CD4-positive, alpha-beta T cell treated with Interleukin-4 for 1 hour (primary cell): Measurements from ENCODE around the gene EPB41L2.
A peak's percentile ranks its signal among the peaks of the same experiment; 100 is the strongest.

ENCODE experiments used
- DNase-seq, 2 donors: peaks; one replicate each; pipeline ENCODE4 v3.0.0-alpha.2; 2020 to 2022

The EPB41L2 gene

GRCh38 chr6:130895516-130895915, 167.5 kb downstream of the EPB41L2 start:
- no peak for DNase-seq

GRCh38 chr6:130893766-130894165, 169.3 kb downstream of the EPB41L2 start:
- DNase-seq: no peak

GRCh38 chr6:130893277-130893676, 169.8 kb downstream of the EPB41L2 start:
- no peak for DNase-seq

- no peak for DNase-seq
Measured at GRCh38 chr6:130890521-130890971, 172.5 kb downstream of the EPB41L2 start.

GRCh38 chr6:130889423-130889822, 173.6 kb downstream of the EPB41L2 start:
- no peak for DNase-seq

GRCh38 chr6:130888246-130888645, 174.8 kb downstream of the EPB41L2 start:
- no peak for DNase-seq

GRCh38 chr6:130886966-130887365, 176.1 kb downstream of the EPB41L2 start:
- DNase-seq: no peak

- DNase-seq: peak; percentile 76 to 83
Measured at GRCh38 chr6:130885392-130886192, 177.5 kb downstream of the EPB41L2 start.

- no peak for DNase-seq
Measured at GRCh38 chr6:130882370-130882769, 180.7 kb downstream of the EPB41L2 start.

GRCh38 chr6:130879826-130880225, 183.2 kb downstream of the EPB41L2 start:
- no peak for DNase-seq

- DNase-seq: no peak
Measured at GRCh38 chr6:130873746-130874145, 189.3 kb downstream of the EPB41L2 start.

GRCh38 chr6:130872250-130873095, 190.6 kb downstream of the EPB41L2 start:
- peak; percentile 57 to 62 for DNase-seq

- no peak for DNase-seq
Measured at GRCh38 chr6:130870179-130870880, 192.7 kb downstream of the EPB41L2 start.

- no peak for DNase-seq
Measured at GRCh38 chr6:130869681-130870080, 193.4 kb downstream of the EPB41L2 start.

- no peak for DNase-seq
Measured at GRCh38 chr6:130865793-130866192, 197.3 kb downstream of the EPB41L2 start.

GRCh38 chr6:130864344-130864743, 198.7 kb downstream of the EPB41L2 start:
- DNase-seq: no peak

GRCh38 chr6:130863415-130864230, 199.4 kb downstream of the EPB41L2 start:
- DNase-seq: no peak

- no peak for DNase-seq
Measured at GRCh38 chr6:130862370-130862769, 200.7 kb downstream of the EPB41L2 start.

- no peak for DNase-seq
Measured at GRCh38 chr6:130859161-130859867, 203.7 kb downstream of the EPB41L2 start.

GRCh38 chr6:130858498-130859160, 204.4 kb downstream of the EPB41L2 start:
- no peak for DNase-seq

GRCh38 chr6:130858054-130858453, 205.0 kb downstream of the EPB41L2 start:
- no peak for DNase-seq
